ENCODE results near the gene GRIK3.

Gene GRIK3

GRCh38 chr1:36847761-36848160, 186.6 kb downstream of the GRIK3 start:
- Histone ChIP-seq H2AFZ (ENCODE audit: insufficient read depth, low read length, poor library complexity) (no peak overlapping the region), H3K4me2 (ENCODE audit: low read length) (no peak overlapping the region), H4K12ac (ENCODE audit: low read depth, low read length) (no peak overlapping the region), H3K79me1 (ENCODE audit: low read length) (no peaks in the 10 kb centered on the region), H4K8ac (ENCODE audit: low read depth, low read length) (no peak overlapping the region), H3K27me3 (ENCODE audit: insufficient read depth, low read length) (no peaks in the 10 kb centered on the region), H3K14ac (ENCODE audit: low read length) (no peak overlapping the region), H3K9me3 (ENCODE audit: insufficient read depth, low read depth, low read length) (no peaks in the 10 kb centered on the region), H3K4me1 (ENCODE audit: control insufficient read depth in 1 of 2, insufficient read depth in 2 of 2, low read length in 2 of 2) (no peaks in the 10 kb centered on the region), H3K36me3 (ENCODE audit: control insufficient read depth in 1 of 2, insufficient read depth in 2 of 2, low read length in 2 of 2) (no peaks in the 10 kb centered on the region), H3K79me2 (ENCODE audit: control insufficient read depth, insufficient read depth, low read length, poor library complexity) (no peaks in the 10 kb centered on the region), H3K4me3 (ENCODE audit: low read depth, low read length) (no peak overlapping the region), H3K9ac (ENCODE audit: low read length) (no peak overlapping the region), H2BK12ac (ENCODE audit: low read length) (no peak overlapping the region), H3K18ac (ENCODE audit: low read length) (no peak overlapping the region), H3K23ac (ENCODE audit: low read length) (no peak overlapping the region), H2AK5ac (ENCODE audit: low read length) (no peak overlapping the region), H3K27ac (ENCODE audit: low read depth, low read length) (no peak overlapping the region), H3K4ac (ENCODE audit: low read depth, low read length) (no peak overlapping the region), H2BK120ac (ENCODE audit: insufficient read depth, low read length, poor library complexity) (no peak overlapping the region), H4K91ac (ENCODE audit: low read depth, low read length) (no peak overlapping the region), H2BK5ac (ENCODE audit: low read depth, low read length, poor library complexity) (no peak overlapping the region)
- DNase-seq: no peak
- WGBS (ENCODE audit: extremely low coverage, insufficient coverage, insufficient read length): no CpG with 5 or more reads among the region's 2 CpGs

- H3K18ac ChIP-seq (ENCODE audit: low read length): no peak overlapping the region
- WGBS (ENCODE audit: extremely low coverage, insufficient coverage, insufficient read length): no CpG with 5 or more reads among the region's 1 CpG
- H3K36me3 ChIP-seq (ENCODE audit: control insufficient read depth in 1 of 2, insufficient read depth in 2 of 2, low read length in 2 of 2): no peaks in the 10 kb centered on the region
Observed at GRCh38 chr1:36847186-36847585, 187.1 kb downstream of the GRIK3 start.

GRCh38 chr1:36846357-36846756, 188.0 kb downstream of the GRIK3 start:
- Histone ChIP-seq H3K79me1 (ENCODE audit: low read length) (no peaks in the 10 kb centered on the region), H3K9ac (ENCODE audit: low read length) (no peak overlapping the region), H3K9me3 (ENCODE audit: insufficient read depth, low read depth, low read length) (no peaks in the 10 kb centered on the region), H3K18ac (ENCODE audit: low read length) (no peak overlapping the region), H2BK5ac (ENCODE audit: low read depth, low read length, poor library complexity) (no peak overlapping the region), H3K36me3 (ENCODE audit: control insufficient read depth in 1 of 2, insufficient read depth in 2 of 2, low read length in 2 of 2) (no peaks in the 10 kb centered on the region), H3K27me3 (ENCODE audit: insufficient read depth, low read length) (no peaks in the 10 kb centered on the region), H2BK120ac (ENCODE audit: insufficient read depth, low read length, poor library complexity) (no peak overlapping the region), H3K23ac (ENCODE audit: low read length) (no peak overlapping the region), H3K14ac (ENCODE audit: low read length) (no peak overlapping the region), H3K4me2 (ENCODE audit: low read length) (no peak overlapping the region), H2AK5ac (ENCODE audit: low read length) (no peak overlapping the region), H3K79me2 (ENCODE audit: control insufficient read depth, insufficient read depth, low read length, poor library complexity) (no peaks in the 10 kb centered on the region), H3K27ac (ENCODE audit: low read depth, low read length) (no peak overlapping the region), H4K8ac (ENCODE audit: low read depth, low read length) (no peak overlapping the region), H3K4ac (ENCODE audit: low read depth, low read length) (no peak overlapping the region), H3K4me3 (ENCODE audit: low read depth, low read length) (no peak overlapping the region), H3K4me1 (ENCODE audit: control insufficient read depth in 1 of 2, insufficient read depth in 2 of 2, low read length in 2 of 2) (no peaks in the 10 kb centered on the region), H2AFZ (ENCODE audit: insufficient read depth, low read length, poor library complexity) (no peak overlapping the region), H4K12ac (ENCODE audit: low read depth, low read length) (no peak overlapping the region), H4K91ac (ENCODE audit: low read depth, low read length) (no peak overlapping the region), H2BK12ac (ENCODE audit: low read length) (no peak overlapping the region)
- DNase-seq: no peak
- no CpG with 5 or more reads among the region's 1 CpG for WGBS (ENCODE audit: extremely low coverage, insufficient coverage, insufficient read length)

More at GRCh38 chr1:36847186-36847585, 187.1 kb downstream of the GRIK3 start:
- Histone ChIP-seq H3K79me2 (ENCODE audit: control insufficient read depth, insufficient read depth, low read length, poor library complexity) (no peaks in the 10 kb centered on the region), H2AK5ac (ENCODE audit: low read length) (no peak overlapping the region), H3K27me3 (ENCODE audit: insufficient read depth, low read length) (no peaks in the 10 kb centered on the region), H2BK12ac (ENCODE audit: low read length) (no peak overlapping the region), H3K14ac (ENCODE audit: low read length) (no peak overlapping the region), H3K9ac (ENCODE audit: low read length) (no peak overlapping the region), H3K79me1 (ENCODE audit: low read length) (no peaks in the 10 kb centered on the region), H3K4me2 (ENCODE audit: low read length) (no peak overlapping the region), H3K4me1 (ENCODE audit: control insufficient read depth in 1 of 2, insufficient read depth in 2 of 2, low read length in 2 of 2) (no peaks in the 10 kb centered on the region), H3K4ac (ENCODE audit: low read depth, low read length) (no peak overlapping the region), H4K91ac (ENCODE audit: low read depth, low read length) (no peak overlapping the region), H2BK5ac (ENCODE audit: low read depth, low read length, poor library complexity) (no peak overlapping the region), H4K12ac (ENCODE audit: low read depth, low read length) (no peak overlapping the region), H3K9me3 (ENCODE audit: insufficient read depth, low read depth, low read length) (no peaks in the 10 kb centered on the region), H3K4me3 (ENCODE audit: low read depth, low read length) (no peak overlapping the region), H4K8ac (ENCODE audit: low read depth, low read length) (no peak overlapping the region), H3K23ac (ENCODE audit: low read length) (no peak overlapping the region), H2AFZ (ENCODE audit: insufficient read depth, low read length, poor library complexity) (no peak overlapping the region), H3K27ac (ENCODE audit: low read depth, low read length) (no peak overlapping the region), H2BK120ac (ENCODE audit: insufficient read depth, low read length, poor library complexity) (no peak overlapping the region)
- no peak for DNase-seq

GRCh38 chr1:36845802-36846201, 188.5 kb downstream of the GRIK3 start:
- H3K79me1 ChIP-seq (ENCODE audit: low read length): no peaks in the 10 kb centered on the region
- no peak for DNase-seq
- no peak overlapping the region for H2AFZ ChIP-seq (ENCODE audit: insufficient read depth, low read length, poor library complexity)
- H3K27ac ChIP-seq (ENCODE audit: low read depth, low read length): no peak overlapping the region
- WGBS (ENCODE audit: extremely low coverage, insufficient coverage, insufficient read length): no CpG with 5 or more reads among the region's 14 CpGs
- H3K27me3 ChIP-seq (ENCODE audit: insufficient read depth, low read length): no peaks in the 10 kb centered on the region
- H3K36me3 ChIP-seq (ENCODE audit: control insufficient read depth in 1 of 2, insufficient read depth in 2 of 2, low read length in 2 of 2): no peaks in the 10 kb centered on the region
- H4K91ac ChIP-seq (ENCODE audit: low read depth, low read length): no peak overlapping the region
- no peak overlapping the region for H2BK120ac ChIP-seq (ENCODE audit: insufficient read depth, low read length, poor library complexity)
- H3K18ac ChIP-seq (ENCODE audit: low read length): no peak overlapping the region
- H3K9ac ChIP-seq (ENCODE audit: low read length): no peak overlapping the region
- no peak overlapping the region for H3K4me3 ChIP-seq (ENCODE audit: low read depth, low read length)
- H3K4me1 ChIP-seq (ENCODE audit: control insufficient read depth in 1 of 2, insufficient read depth in 2 of 2, low read length in 2 of 2): no peaks in the 10 kb centered on the region
- no peak overlapping the region for H3K4ac ChIP-seq (ENCODE audit: low read depth, low read length)
- H2BK12ac ChIP-seq (ENCODE audit: low read length): no peak overlapping the region
- H3K4me2 ChIP-seq (ENCODE audit: low read length): no peak overlapping the region
- no peak overlapping the region for H4K8ac ChIP-seq (ENCODE audit: low read depth, low read length)
- H3K14ac ChIP-seq (ENCODE audit: low read length): no peak overlapping the region
- no peaks in the 10 kb centered on the region for H3K9me3 ChIP-seq (ENCODE audit: insufficient read depth, low read depth, low read length)
- H2AK5ac ChIP-seq (ENCODE audit: low read length): no peak overlapping the region
- H3K23ac ChIP-seq (ENCODE audit: low read length): no peak overlapping the region
- H3K79me2 ChIP-seq (ENCODE audit: control insufficient read depth, insufficient read depth, low read length, poor library complexity): no peaks in the 10 kb centered on the region
- no peak overlapping the region for H4K12ac ChIP-seq (ENCODE audit: low read depth, low read length)
- no peak overlapping the region for H2BK5ac ChIP-seq (ENCODE audit: low read depth, low read length, poor library complexity)
